Measurements from ENCODE around the gene CXCL8. TPM values are rescaled to one million over a fixed set of nuclear protein-coding genes. Genes with fewer than 3 reads are reported as not detected.

Gene CXCL8
- total and polyA plus RNA-seq, 9 of the 15 experiments (the other 6 are each of a cell fraction or from before 2014, with no cell fraction given): 1.6 to 7.7 (median 3.3) TPM

DNA sequence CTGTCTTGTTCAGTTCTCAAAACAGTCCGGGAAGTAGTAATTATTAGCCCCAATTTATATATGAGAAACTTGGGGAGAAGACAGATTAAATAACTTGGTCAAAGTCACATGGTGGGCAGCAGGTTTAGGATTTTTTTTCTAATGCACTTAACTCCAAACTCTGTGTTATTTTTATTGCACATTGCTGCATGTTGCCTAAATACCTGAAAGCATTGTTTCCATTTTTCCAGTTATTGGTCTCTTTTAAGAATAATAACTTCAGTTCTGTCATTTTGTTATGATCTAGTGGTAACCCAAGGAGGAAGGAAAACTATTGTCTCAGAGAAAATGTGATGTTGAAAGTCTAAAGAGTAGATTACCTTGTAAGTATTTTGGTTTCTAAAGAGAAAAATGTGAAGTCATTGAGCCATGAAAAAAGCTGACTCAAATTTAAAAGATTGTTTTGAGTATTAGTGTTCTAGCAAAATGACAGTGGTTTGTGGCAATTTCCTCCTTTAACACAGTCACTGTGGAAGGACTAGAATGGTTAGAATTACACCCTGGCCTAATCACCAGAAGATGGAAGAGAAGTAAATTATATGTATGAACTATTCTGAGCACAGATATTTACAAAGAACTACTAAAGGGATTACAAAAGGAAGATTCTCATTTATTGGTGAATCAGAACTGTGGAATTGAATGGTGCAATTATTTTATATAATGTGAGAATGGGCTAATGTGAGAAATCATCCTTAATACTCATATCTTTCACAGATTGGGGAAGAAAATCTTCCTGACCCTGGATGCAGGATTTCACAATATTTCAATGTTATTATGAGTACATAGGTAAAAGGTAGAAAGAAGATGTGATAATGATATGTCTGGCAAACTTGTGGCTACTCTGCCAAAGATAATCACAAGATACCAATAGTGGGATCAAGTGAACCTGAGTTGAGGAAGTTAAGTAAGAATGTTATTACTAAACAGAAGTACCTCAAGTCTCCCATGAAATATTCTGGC lies 21.7 kb upstream of the CXCL8 start (continued):
- TF ChIP-seq, protein P1, sequence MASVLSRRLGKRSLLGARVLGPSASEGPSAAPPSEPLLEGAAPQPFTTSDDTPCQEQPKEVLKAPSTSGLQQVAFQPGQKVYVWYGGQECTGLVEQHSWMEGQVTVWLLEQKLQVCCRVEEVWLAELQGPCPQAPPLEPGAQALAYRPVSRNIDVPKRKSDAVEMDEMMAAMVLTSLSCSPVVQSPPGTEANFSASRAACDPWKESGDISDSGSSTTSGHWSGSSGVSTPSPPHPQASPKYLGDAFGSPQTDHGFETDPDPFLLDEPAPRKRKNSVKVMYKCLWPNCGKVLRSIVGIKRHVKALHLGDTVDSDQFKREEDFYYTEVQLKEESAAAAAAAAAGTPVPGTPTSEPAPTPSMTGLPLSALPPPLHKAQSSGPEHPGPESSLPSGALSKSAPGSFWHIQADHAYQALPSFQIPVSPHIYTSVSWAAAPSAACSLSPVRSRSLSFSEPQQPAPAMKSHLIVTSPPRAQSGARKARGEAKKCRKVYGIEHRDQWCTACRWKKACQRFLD (CRISPR knock-in tag; IDR thresholded peaks at IDR 0.05): no peak
- TF ChIP-seq ZNF316 (IDR thresholded peaks at IDR 0.05) (peak; percentile 84), ZNF121 (CRISPR knock-in tag; conservative IDR thresholded peaks at IDR 0.05) (no peak), NR2F6 (CRISPR knock-in tag; IDR thresholded peaks at IDR 0.05) (no peak), NFATC3 (IDR thresholded peaks at IDR 0.05) (no peak), MYNN (IDR thresholded peaks at IDR 0.05) (no peak), MYNN (CRISPR knock-in tag; IDR thresholded peaks at IDR 0.05) (no peak), RBM17 (IDR thresholded peaks at IDR 0.05; ENCODE audit: borderline replicate concordance, low read depth, low read length) (no peak), NFRKB (IDR thresholded peaks at IDR 0.05; ENCODE audit: low read depth) (no peak)

DNA sequence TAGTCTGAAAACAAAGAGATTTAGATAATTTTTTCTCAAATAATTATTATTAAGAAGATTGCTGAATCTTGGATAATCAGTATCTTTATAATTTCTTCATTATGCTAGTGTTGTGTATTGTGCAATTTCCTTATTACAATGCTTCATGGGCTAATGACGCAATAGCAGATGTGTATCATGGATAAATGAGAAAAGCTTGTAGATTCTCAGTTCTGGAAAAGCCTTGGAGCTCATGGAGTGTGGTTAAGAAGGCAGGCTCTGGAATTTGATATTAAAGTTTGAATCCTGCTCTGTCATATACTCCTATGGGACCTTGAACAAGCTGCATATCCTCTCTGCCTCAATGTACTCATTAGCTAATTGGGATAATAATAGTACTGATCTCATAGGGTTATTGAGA lies 18.9 kb upstream of the CXCL8 start:
- Histone ChIP-seq H3K4me3 (no peak overlapping the region), H3K9me1 (ENCODE audit: control insufficient read depth, insufficient read depth, low read length) (no peaks in the 10 kb centered on the region), H3K79me2 (ENCODE audit: control insufficient read depth, insufficient read depth, low read length) (no peaks in the 10 kb centered on the region), H3K4me1 (replicated peaks in 1 of 2; ENCODE audit: control insufficient read depth in 2 of 2, insufficient read depth in 2 of 2, low read length in 2 of 2) (peaks cover 0 to 3% of the 10 kb centered on the region in 2 experiments; a peak in 2 of 5 replicates), H3K9ac (ENCODE audit: insufficient read depth in 1 of 2, low read depth in 2 of 2, low read length in 2 of 2) (no peak overlapping the region), H4K20me1 (replicated peaks; ENCODE audit: control insufficient read depth, insufficient read depth, low read length) (no peaks in the 10 kb centered on the region), H3K27me3 (ENCODE audit: control insufficient read depth in 2 of 2, insufficient read depth in 2 of 2, low read length in 2 of 2) (no peaks in the 10 kb centered on the region), H3K27ac (ENCODE audit: extremely low read depth, low read depth, low read length) (no peak overlapping the region), H3K4me2 (ENCODE audit: insufficient read depth, low read length) (no peak overlapping the region), H3K9me3 (replicated peaks; ENCODE audit: control insufficient read depth, insufficient read depth, low read depth, low read length) (no peaks in the 10 kb centered on the region), H3K36me3 (ENCODE audit: control insufficient read depth, insufficient read depth, low read length) (no peaks in the 10 kb centered on the region), H2AFZ (ENCODE audit: low read depth, low read length) (no peak overlapping the region)
- 75% methylated on average over 1 of the region's 1 CpG for WGBS (ENCODE audit: insufficient coverage, low coverage, missing lambda C conversion rate)
- no peak for FAIRE-seq
- no peak for DNase-seq (ENCODE audit: extremely low read depth in 1 of 4, low spot score in 3 of 4)
- CTCF ChIA-PET (ENCODE audit: low intra/inter-chr PET ratio): no interaction called here
- in situ Hi-C loops (cut with MboI) (loop anchor here (10.0 to 25.0 kb wide), 2 partner anchors 313 to 941 kb away; partner anchors contain the start of gene CXCL3), intact Hi-C loops (cut with micrococcal nuclease) (loop anchor here (10.0 kb wide), 1 partner anchor 313 kb away; the partner anchor contains the start of gene CXCL3)
- no peak for ATAC-seq
- POLR2A ChIA-PET: interaction anchor here (1.3 to 1.5 kb wide), 2 partner anchors 8 to 17 kb away, joined by 4 read pairs; no protein-coding TSS in a partner anchor
- BruUV-seq (replicated peaks): no TSS peak
- no peak for TF ChIP-seq CBFB (CRISPR knock-in tag; IDR thresholded peaks at IDR 0.05)
- peak; percentile 94 for TF ChIP-seq CEBPB (tag; IDR thresholded peaks at IDR 0.05)
- no peak for TF ChIP-seq NELFE (IDR thresholded peaks at IDR 0.05; ENCODE audit: insufficient read depth, insufficient read length)
- TF ChIP-seq, protein P2, sequence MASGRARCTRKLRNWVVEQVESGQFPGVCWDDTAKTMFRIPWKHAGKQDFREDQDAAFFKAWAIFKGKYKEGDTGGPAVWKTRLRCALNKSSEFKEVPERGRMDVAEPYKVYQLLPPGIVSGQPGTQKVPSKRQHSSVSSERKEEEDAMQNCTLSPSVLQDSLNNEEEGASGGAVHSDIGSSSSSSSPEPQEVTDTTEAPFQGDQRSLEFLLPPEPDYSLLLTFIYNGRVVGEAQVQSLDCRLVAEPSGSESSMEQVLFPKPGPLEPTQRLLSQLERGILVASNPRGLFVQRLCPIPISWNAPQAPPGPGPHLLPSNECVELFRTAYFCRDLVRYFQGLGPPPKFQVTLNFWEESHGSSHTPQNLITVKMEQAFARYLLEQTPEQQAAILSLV (tag; IDR thresholded peaks at IDR 0.05): 0 out of 2 replicates have a peak, but pooled peaks have one; percentile 21
- TF ChIP-seq, protein P3, sequence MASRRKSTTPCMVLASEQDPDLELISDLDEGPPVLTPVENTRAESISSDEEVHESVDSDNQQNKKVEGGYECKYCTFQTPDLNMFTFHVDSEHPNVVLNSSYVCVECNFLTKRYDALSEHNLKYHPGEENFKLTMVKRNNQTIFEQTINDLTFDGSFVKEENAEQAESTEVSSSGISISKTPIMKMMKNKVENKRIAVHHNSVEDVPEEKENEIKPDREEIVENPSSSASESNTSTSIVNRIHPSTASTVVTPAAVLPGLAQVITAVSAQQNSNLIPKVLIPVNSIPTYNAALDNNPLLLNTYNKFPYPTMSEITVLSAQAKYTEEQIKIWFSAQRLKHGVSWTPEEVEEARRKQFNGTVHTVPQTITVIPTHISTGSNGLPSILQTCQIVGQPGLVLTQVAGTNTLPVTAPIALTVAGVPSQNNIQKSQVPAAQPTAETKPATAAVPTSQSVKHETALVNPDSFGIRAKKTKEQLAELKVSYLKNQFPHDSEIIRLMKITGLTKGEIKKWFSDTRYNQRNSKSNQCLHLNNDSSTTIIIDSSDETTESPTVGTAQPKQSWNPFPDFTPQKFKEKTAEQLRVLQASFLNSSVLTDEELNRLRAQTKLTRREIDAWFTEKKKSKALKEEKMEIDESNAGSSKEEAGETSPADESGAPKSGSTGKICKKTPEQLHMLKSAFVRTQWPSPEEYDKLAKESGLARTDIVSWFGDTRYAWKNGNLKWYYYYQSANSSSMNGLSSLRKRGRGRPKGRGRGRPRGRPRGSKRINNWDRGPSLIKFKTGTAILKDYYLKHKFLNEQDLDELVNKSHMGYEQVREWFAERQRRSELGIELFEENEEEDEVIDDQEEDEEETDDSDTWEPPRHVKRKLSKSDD (conservative IDR thresholded peaks at IDR 0.05; ENCODE audit: low read length): no peak
- no peak for TF ChIP-seq RUNX1 (IDR thresholded peaks at IDR 0.05; ENCODE audit: low read depth)
- no peak for TF ChIP-seq ZNF717 (CRISPR knock-in tag; IDR thresholded peaks at IDR 0.05)
